ENCODE results near the gene SLC35E2B.
A peak's percentile ranks its signal among the peaks of the same experiment; 100 is the strongest.

Gene SLC35E2B

GRCh38 chr1:1630191-1630964 lies 62.2 kb downstream of the SLC35E2B start:
- Histone ChIP-seq H3K27ac (replicated peaks) (no peak overlapping the region), H3K4me3 (replicated peaks; ENCODE audit: insufficient read depth, low read length) (no peak overlapping the region), H3K27me3 (ENCODE audit: insufficient read depth, poor library complexity, severe bottlenecking) (peaks cover 10% of the 10 kb centered on the region)
- TF ChIP-seq POLR2AphosphoS5 (IDR thresholded peaks at IDR 0.05; ENCODE audit: low read depth): peak; percentile 33; the same call in 1 of the 2 replicates
- TF ChIP-seq, protein P1, sequence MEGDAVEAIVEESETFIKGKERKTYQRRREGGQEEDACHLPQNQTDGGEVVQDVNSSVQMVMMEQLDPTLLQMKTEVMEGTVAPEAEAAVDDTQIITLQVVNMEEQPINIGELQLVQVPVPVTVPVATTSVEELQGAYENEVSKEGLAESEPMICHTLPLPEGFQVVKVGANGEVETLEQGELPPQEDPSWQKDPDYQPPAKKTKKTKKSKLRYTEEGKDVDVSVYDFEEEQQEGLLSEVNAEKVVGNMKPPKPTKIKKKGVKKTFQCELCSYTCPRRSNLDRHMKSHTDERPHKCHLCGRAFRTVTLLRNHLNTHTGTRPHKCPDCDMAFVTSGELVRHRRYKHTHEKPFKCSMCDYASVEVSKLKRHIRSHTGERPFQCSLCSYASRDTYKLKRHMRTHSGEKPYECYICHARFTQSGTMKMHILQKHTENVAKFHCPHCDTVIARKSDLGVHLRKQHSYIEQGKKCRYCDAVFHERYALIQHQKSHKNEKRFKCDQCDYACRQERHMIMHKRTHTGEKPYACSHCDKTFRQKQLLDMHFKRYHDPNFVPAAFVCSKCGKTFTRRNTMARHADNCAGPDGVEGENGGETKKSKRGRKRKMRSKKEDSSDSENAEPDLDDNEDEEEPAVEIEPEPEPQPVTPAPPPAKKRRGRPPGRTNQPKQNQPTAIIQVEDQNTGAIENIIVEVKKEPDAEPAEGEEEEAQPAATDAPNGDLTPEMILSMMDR (IDR thresholded peaks at IDR 0.05; ENCODE audit: insufficient read depth, low read length): no peak
- peak; percentile 79 to 87 for DNase-seq (ENCODE audit: low read depth in 1 of 2, low spot score in 1 of 2)

DNA sequence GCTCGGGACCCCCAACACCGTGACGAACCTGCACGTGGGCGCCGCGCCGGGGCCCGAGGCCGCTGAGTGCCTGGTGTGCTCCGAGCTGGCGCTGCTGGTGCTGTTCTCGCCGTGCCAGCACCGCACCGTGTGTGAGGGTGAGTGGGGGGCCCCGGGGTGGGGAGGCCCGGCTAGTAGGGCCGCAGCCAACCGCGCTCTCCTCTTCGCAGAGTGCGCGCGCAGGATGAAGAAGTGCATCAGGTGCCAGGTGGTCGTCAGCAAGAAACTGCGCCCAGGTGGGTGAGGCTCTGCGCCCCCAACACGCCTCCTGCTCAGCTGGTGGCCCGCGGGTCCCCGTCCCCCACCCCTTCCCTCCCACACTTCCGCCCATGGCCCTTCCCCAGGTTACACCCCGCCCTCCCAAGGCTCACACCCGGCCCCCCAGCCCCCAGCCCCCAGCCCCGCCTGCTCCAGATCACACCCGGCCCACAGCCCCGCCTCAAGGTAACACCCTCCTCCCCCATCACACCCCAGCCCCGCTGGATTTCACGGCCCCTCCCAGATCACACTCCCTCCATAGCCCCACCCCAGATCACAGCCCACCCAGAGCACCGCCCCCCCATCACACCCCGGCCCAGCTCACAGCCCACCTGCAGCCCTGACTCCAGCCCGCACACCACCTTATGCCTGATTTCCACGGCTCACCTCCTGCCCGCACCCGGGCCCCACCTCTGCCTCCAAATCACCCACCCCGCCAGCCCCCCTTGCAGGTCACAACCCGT lies 63.0 kb downstream of the SLC35E2B start:
- H3K27ac ChIP-seq (replicated peaks): no peak overlapping the region
- no peak overlapping the region for H3K4me3 ChIP-seq (replicated peaks; ENCODE audit: insufficient read depth, low read length)
- H3K27me3 ChIP-seq (ENCODE audit: insufficient read depth, poor library complexity, severe bottlenecking): peaks cover 10% of the 10 kb centered on the region
- DNase-seq (ENCODE audit: low read depth in 1 of 2, low spot score in 1 of 2): no peak
- TF ChIP-seq POLR2AphosphoS5 (IDR thresholded peaks at IDR 0.05; ENCODE audit: low read depth): no peak
- TF ChIP-seq, protein P1 (IDR thresholded peaks at IDR 0.05; ENCODE audit: insufficient read depth, low read length): no peak

- Histone ChIP-seq H3K27ac (replicated peaks) (no peak overlapping the region), H3K27me3 (ENCODE audit: insufficient read depth, poor library complexity, severe bottlenecking) (peaks cover 10% of the 10 kb centered on the region), H3K4me3 (replicated peaks; ENCODE audit: insufficient read depth, low read length) (no peak overlapping the region)
- no peak for DNase-seq (ENCODE audit: low read depth in 1 of 2, low spot score in 1 of 2)
- no peak for TF ChIP-seq REST (IDR thresholded peaks at IDR 0.05; ENCODE audit: insufficient replicate concordance, low read depth)
- TF ChIP-seq POLR2AphosphoS5 (IDR thresholded peaks at IDR 0.05; ENCODE audit: low read depth): no peak
- TF ChIP-seq SPI1 (IDR thresholded peaks at IDR 0.05; ENCODE audit: borderline replicate concordance, low read depth): no peak
- TF ChIP-seq GABPA (IDR thresholded peaks at IDR 0.05; ENCODE audit: low read depth): no peak
- TF ChIP-seq, protein P1 (IDR thresholded peaks at IDR 0.05; ENCODE audit: insufficient read depth, low read length): no peak
Measured at GRCh38 chr1:1628754-1629429, 63.7 kb downstream of the SLC35E2B start.

DNA sequence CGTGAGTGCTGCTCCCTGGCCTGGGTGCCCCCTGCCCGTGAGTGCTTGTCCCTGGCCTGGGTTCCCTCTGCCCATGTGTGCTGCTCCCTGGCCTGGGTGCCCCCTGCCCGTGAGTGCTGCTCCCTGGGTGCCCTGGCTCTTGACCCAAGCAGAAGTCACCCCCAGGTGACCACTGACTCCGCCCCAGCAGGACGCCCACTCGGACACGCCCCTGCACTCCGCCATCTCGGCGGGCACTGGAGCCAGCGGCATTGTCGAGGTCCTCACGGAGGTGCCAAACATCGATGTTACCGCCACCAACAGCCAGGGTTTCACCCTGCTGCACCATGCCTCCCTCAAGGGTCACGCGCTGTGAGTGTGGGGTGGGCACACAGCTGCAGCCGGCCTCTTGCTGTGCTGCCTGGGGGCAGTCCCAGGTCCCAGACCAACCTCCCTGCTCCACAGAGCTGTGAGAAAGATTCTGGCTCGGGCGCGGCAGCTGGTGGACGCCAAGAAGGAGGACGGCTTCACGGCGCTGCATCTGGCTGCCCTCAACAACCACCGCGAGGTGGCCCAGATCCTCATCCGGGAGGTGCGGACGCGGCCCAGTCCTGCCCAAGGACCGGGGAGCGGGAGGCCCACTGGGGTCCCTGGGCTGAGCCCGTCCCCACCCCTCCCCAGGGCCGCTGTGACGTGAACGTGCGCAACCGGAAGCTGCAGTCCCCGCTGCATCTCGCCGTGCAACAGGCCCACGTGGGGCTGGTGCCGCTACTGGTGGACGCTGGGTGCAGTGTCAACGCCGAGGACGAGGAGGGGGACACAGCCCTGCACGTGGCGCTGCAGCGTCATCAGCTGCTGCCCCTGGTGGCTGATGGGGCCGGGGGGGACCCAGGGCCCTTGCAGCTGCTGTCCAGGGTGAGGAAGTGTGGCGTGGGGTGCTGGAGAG lies 64.5 kb downstream of the SLC35E2B start:
- peak; percentile 45 for TF ChIP-seq REST (IDR thresholded peaks at IDR 0.05; ENCODE audit: insufficient replicate concordance, low read depth)
- no peak for TF ChIP-seq GABPA (IDR thresholded peaks at IDR 0.05; ENCODE audit: low read depth)
- Histone ChIP-seq H3K27ac (replicated peaks) (no peak overlapping the region), H3K4me3 (replicated peaks; ENCODE audit: insufficient read depth, low read length) (no peak overlapping the region), H3K27me3 (ENCODE audit: insufficient read depth, poor library complexity, severe bottlenecking) (peaks cover 10% of the 10 kb centered on the region)
- no peak for DNase-seq (ENCODE audit: low read depth in 1 of 2, low spot score in 1 of 2)

Data from HL-60 (cell line).